Nephron progenitor cell (in vitro differentiated cells): ENCODE results near the gene HIVEP3.

Experiments
- DNase-seq: peaks from one replicate; pipeline ENCODE4 v3.0.0; 2021
- H3K27ac Mint-ChIP-seq: 2 replicates; pipeline ENCODE4 v1.8.0; 2021; ENCODE audit warnings: mild to moderate bottlenecking, moderate library complexity, mixed read lengths
- H3K27me3 Mint-ChIP-seq: 2 replicates; pipeline ENCODE4 v1.8.0; 2021; ENCODE audit warnings: mild to moderate bottlenecking, low read depth, mixed read lengths; ENCODE audit not compliant: poor library complexity
- H3K36me3 Mint-ChIP-seq: 2 replicates; pipeline ENCODE4 v1.8.0; 2021; ENCODE audit warnings: low read depth, mixed read lengths
- H3K4me1 Mint-ChIP-seq: 2 replicates; pipeline ENCODE4 v1.8.0; 2021; ENCODE audit warnings: mixed read lengths
- H3K4me3 Mint-ChIP-seq: 2 replicates; pipeline ENCODE4 v1.8.0; 2021; ENCODE audit warnings: mild to moderate bottlenecking, moderate library complexity, mixed read lengths
- H3K9me3 Mint-ChIP-seq: 2 replicates; pipeline ENCODE4 v1.8.0; 2021; ENCODE audit warnings: mild to moderate bottlenecking, moderate library complexity, mixed read lengths
- CTCF ChIP-seq: fragments of 200-600 bp; sonication (generic); IDR thresholded peaks from 2 replicates; pipeline ENCODE4 v1.5.0; 2021; ENCODE audit warnings: antibody characterized with exemption

HIVEP3 gene

GRCh38 chr1:41900603-41901444 is 17.9 kb downstream of the HIVEP3 start:
- peaks cover 67% of the 10 kb centered on the region for H3K4me1 Mint-ChIP-seq
- H3K27me3 Mint-ChIP-seq, result peaks cover 6% of the 10 kb centered on the region
- H3K36me3 Mint-ChIP-seq, result no peaks in the 10 kb centered on the region
- H3K9me3 Mint-ChIP-seq, result no peaks in the 10 kb centered on the region
- no peak for TF ChIP-seq CTCF
- H3K4me3 Mint-ChIP-seq, result no peak overlapping the region
- DNase-seq, result no peak
- H3K27ac Mint-ChIP-seq, result peak overlapping the region; percentile 66

- DNase-seq, result no peak
- peak overlapping the region; percentile 67 for H3K27ac Mint-ChIP-seq
- TF ChIP-seq CTCF, result no peak
- peaks cover 73% of the 10 kb centered on the region for H3K4me1 Mint-ChIP-seq
- H3K27me3 Mint-ChIP-seq, result peaks cover 6% of the 10 kb centered on the region
- H3K9me3 Mint-ChIP-seq, result no peaks in the 10 kb centered on the region
- no peaks in the 10 kb centered on the region for H3K36me3 Mint-ChIP-seq
- no peak overlapping the region for H3K4me3 Mint-ChIP-seq
These were observed 20.5 kb downstream of the HIVEP3 start for GRCh38 chr1:41898191-41898713.

DNA sequence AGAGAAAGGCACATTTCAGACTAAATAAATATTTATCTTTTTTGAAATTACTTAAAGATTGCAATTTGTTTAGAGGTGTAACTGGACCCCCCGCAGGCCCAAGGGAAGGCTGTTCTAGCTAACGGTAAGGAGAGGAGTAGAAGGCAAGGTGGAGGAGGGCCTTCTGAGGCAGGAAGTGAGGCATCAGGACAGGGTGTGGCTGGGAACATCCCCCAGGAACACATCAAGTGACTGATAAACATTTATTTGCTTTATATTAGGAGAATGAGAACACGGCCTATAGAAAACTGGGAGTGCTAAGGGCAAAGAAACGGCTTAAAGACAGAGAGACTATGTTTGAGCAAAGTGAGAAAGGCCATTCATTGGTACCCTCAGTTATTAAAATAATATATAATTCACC is 23.2 kb downstream of the HIVEP3 start:
- Mint-ChIP-seq H3K27me3 (no peaks in the 10 kb centered on the region), H3K9me3 (no peaks in the 10 kb centered on the region), H3K4me3 (no peak overlapping the region), H3K27ac (no peak overlapping the region), H3K4me1 (peaks cover 68% of the 10 kb centered on the region), H3K36me3 (no peaks in the 10 kb centered on the region)
- DNase-seq, result no peak
- no peak for TF ChIP-seq CTCF

GRCh38 chr1:41894808-41895483 is 23.8 kb downstream of the HIVEP3 start:
- DNase-seq, result no peak
- Mint-ChIP-seq H3K27ac (peak overlapping the region; percentile 29), H3K4me1 (peaks cover 69% of the 10 kb centered on the region), H3K9me3 (no peaks in the 10 kb centered on the region), H3K4me3 (no peak overlapping the region), H3K36me3 (no peaks in the 10 kb centered on the region), H3K27me3 (no peaks in the 10 kb centered on the region)
- no peak for TF ChIP-seq CTCF

DNA sequence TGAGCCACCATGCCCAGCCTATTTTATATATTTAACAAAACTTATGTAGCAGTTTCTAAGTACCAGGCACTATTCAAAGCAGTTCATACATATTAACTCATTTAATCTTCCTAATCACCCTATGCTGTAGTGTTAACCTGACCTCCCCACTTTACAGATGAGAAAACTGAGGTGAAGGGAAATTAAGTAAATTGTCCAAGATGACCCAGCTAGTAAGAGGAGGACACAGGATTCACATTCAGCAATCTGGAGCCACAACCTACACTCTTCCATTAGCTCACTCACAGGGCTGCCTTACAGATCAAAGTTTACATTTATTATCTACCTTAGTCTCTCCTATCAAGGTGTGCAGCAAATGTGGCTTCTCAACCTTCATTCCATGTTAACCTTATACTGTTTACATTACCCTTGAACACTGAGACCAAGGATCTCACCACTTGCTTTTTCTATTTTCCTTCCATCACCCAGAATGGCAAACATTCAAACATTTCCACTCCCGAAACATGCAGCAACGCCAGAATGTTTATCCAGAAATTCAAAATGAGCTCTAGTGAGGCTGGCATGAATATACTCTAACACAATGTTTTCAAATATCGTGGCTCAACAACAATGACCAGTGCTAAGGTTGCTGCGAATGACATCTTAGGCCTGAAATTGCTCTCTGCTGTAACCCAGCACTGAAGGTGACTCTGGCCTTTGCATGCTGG is 24.5 kb downstream of the HIVEP3 start:
- Mint-ChIP-seq H3K36me3 (no peaks in the 10 kb centered on the region), H3K4me3 (no peak overlapping the region), H3K9me3 (no peaks in the 10 kb centered on the region), H3K27me3 (no peaks in the 10 kb centered on the region), H3K27ac (peak overlapping the region; percentile 29), H3K4me1 (peaks cover 70% of the 10 kb centered on the region)
- no peak for TF ChIP-seq CTCF
- no peak for DNase-seq
